Ascending aorta (tissue), 2 donors: Measurements from ENCODE around the gene PIAS4. TPM values are rescaled to one million over a fixed set of nuclear protein-coding genes. Genes with fewer than 3 reads are reported as not detected.

Experiments
- DNase-seq, 2 donors: peaks; one replicate each; pipeline ENCODE4 v3.0.0-alpha.2; 2019; ENCODE audit warnings: low spot score in 2 of 2
- H3K27ac ChIP-seq, 2 donors: fragments of 200-600 bp; sonication (generic); one replicate each; pipeline ENCODE4 v1.5.1; 2016 to 2017; ENCODE audit warnings: mild to moderate bottlenecking in 1 of 2
- H3K27me3 ChIP-seq: fragments of 200-600 bp; sonication (generic); one replicate; pipeline ENCODE4 v1.5.1; 2017
- H3K36me3 ChIP-seq, 2 donors: fragments of 200-600 bp; sonication (generic); one replicate each; pipeline ENCODE4 v1.5.1; 2016
- H3K4me1 ChIP-seq, 2 donors: fragments of 200-600 bp; sonication (generic); one replicate each; pipeline ENCODE4 v1.5.1; 2016 to 2017; ENCODE audit warnings: mild to moderate bottlenecking in 1 of 2
- H3K4me3 ChIP-seq, 2 donors: fragments of 200-600 bp; sonication (generic); one replicate each; pipeline ENCODE4 v1.5.1; 2016 to 2017; ENCODE audit warnings: mild to moderate bottlenecking in 1 of 2
- H3K9me3 ChIP-seq, 2 donors: fragments of 200-600 bp; sonication (generic); one replicate each; pipeline ENCODE4 v1.5.1; 2016
- intact Hi-C: fragments of 100-400 bp; cut with DNase I; formaldehyde crosslinking; loops from one replicate; pipeline ENCODE4 v1.15.1; 2023
- total RNA-seq: library from RNA; depleted of rRNA; stranded (reverse); fragments of >200 nt; gene quantifications from one replicate; pipeline ENCODE4 v1.1.0, GENCODE V29; 2016
- TF ChIP-seq, protein P1 (sequence below), 3 experiments: fragments of 200-600 bp in 2 of 3; fragments of 450-650 bp in 1 of 3; sonication (generic) in 2 of 3; IDR thresholded peaks; one replicate each; pipeline ENCODE4 v1.5.1; 2016 to 2019; ENCODE audit warnings: antibody characterized with exemption in 3 of 3, mild to moderate bottlenecking in 1 of 3, moderate library complexity in 1 of 3

Gene PIAS4
- total RNA-seq, 1 donor from 2014 or later: 30.8 TPM

GRCh38 chr19:4016903-4017638 lies 9.5 kb downstream of the PIAS4 start:
- Histone ChIP-seq H3K27ac (no peak overlapping the region), H3K4me1 (peaks cover 0 to 19% of the 10 kb centered on the region in 2 donors), H3K9me3 (no peaks in the 10 kb centered on the region), H3K36me3 (peaks cover 26 to 33% of the 10 kb centered on the region in 2 donors), H3K27me3 (no peaks in the 10 kb centered on the region), H3K4me3 (no peak overlapping the region)
- intact Hi-C loops: no loop called here
- DNase-seq: no peak
- TF ChIP-seq, protein P1, sequence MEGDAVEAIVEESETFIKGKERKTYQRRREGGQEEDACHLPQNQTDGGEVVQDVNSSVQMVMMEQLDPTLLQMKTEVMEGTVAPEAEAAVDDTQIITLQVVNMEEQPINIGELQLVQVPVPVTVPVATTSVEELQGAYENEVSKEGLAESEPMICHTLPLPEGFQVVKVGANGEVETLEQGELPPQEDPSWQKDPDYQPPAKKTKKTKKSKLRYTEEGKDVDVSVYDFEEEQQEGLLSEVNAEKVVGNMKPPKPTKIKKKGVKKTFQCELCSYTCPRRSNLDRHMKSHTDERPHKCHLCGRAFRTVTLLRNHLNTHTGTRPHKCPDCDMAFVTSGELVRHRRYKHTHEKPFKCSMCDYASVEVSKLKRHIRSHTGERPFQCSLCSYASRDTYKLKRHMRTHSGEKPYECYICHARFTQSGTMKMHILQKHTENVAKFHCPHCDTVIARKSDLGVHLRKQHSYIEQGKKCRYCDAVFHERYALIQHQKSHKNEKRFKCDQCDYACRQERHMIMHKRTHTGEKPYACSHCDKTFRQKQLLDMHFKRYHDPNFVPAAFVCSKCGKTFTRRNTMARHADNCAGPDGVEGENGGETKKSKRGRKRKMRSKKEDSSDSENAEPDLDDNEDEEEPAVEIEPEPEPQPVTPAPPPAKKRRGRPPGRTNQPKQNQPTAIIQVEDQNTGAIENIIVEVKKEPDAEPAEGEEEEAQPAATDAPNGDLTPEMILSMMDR (IDR thresholded peaks at IDR 0.05): no peak

DNA sequence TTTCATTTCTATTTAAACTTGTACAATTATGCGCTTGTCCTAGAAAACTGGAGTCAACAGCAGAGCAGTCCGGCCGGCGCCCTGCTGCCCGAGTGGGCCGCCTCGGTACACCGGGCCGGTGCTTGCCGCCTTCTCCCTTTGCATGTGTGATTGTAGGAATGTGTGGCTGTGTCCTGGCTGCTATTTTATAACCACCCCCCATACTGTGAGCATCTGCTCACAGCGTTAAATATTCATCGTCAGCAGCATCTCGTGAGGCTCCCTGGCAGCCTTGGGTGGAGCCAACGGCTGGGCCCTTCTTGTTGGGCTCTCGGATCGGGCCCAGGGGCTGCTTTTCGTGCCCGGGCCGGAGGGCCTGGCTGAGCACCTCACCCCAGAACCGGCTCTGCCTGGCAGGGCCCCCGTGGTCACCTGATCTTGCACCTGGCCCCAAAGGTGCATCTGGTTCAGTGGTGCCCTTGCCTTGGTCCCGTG lies 10.6 kb downstream of the PIAS4 start:
- no peak for DNase-seq
- peaks cover 0 to 19% of the 10 kb centered on the region in 2 donors for H3K4me1 ChIP-seq
- peaks cover 22 to 27% of the 10 kb centered on the region in 2 donors for H3K36me3 ChIP-seq
- TF ChIP-seq, protein P1 (IDR thresholded peaks at IDR 0.05): no peak
- no peaks in the 10 kb centered on the region for H3K27me3 ChIP-seq
- intact Hi-C loops: no loop called here
- H3K9me3 ChIP-seq: no peaks in the 10 kb centered on the region
- H3K27ac ChIP-seq: no peak overlapping the region
- H3K4me3 ChIP-seq: no peak overlapping the region

GRCh38 chr19:4018775-4019504 lies 11.4 kb downstream of the PIAS4 start:
- Histone ChIP-seq H3K27ac (no peak overlapping the region), H3K4me1 (peaks cover 0 to 19% of the 10 kb centered on the region in 2 donors), H3K4me3 (no peak overlapping the region), H3K27me3 (no peaks in the 10 kb centered on the region), H3K36me3 (peaks cover 16 to 24% of the 10 kb centered on the region in 2 donors), H3K9me3 (no peaks in the 10 kb centered on the region)
- no peak for DNase-seq
- intact Hi-C loops: no loop called here
- TF ChIP-seq, protein P1 (IDR thresholded peaks at IDR 0.05): no peak

DNA sequence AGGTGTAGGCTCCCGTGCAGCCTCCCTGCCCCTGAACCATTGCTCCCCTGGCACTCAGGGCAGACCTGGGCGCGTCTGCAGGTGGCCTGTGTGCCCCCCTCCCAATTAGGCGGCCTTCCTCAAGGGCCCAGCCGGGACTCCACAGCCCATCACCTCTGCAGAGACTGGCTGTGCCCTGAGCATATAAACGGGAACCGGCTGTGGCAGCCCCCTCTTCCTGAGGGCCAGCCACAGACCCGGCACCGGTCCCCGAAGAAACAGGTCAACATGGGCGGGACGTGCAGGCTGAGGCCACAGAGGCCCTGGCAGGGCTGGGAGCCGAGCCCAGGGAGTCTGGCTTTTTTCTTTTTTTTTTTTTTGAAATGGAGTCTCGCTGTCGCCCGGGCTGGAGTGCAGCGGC lies 12.0 kb downstream of the PIAS4 start:
- Histone ChIP-seq H3K27me3 (no peaks in the 10 kb centered on the region), H3K36me3 (peaks cover 16 to 24% of the 10 kb centered on the region in 2 donors), H3K27ac (no peak overlapping the region), H3K9me3 (no peaks in the 10 kb centered on the region), H3K4me3 (no peak overlapping the region), H3K4me1 (peaks cover 0 to 16% of the 10 kb centered on the region in 2 donors)
- intact Hi-C loops: no loop called here
- TF ChIP-seq, protein P1 (IDR thresholded peaks at IDR 0.05): no peak
- DNase-seq: no peak

- intact Hi-C loops: no loop called here
- Histone ChIP-seq H3K27ac (no peak overlapping the region), H3K4me1 (no peaks in the 10 kb centered on the region), H3K9me3 (no peaks in the 10 kb centered on the region), H3K36me3 (peaks cover 29 to 43% of the 10 kb centered on the region in 2 donors), H3K27me3 (no peaks in the 10 kb centered on the region), H3K4me3 (no peak overlapping the region)
- DNase-seq: no peak
- TF ChIP-seq, protein P1 (IDR thresholded peaks at IDR 0.05): no peak
Observed at GRCh38 chr19:4023600-4024398, 16.3 kb downstream of the PIAS4 start.
